B cell (primary cell): ENCODE measurements around the gene UCMA. TPM values are rescaled to one million over a fixed set of nuclear protein-coding genes. Genes with fewer than 3 reads are reported as not detected.
A peak's percentile ranks its signal among the peaks of the same experiment; 100 is the strongest.

Experiments
- ATAC-seq: fragments of 200-7000 bp; cut with Tn5 transposase; one replicate; pipeline ENCODE4 v1.10.0; 2021; ENCODE audit warnings: low read depth, mild to moderate bottlenecking, moderate number of reproducible peaks, moderate library complexity
- CTCF ChIA-PET: fragments of 350-600 bp; sonication (Branson Sonifier 250); formaldehyde crosslinking; loops from one replicate; lab custom pipeline; 2021; ENCODE audit warnings: antibody characterized with exemption, inconsistent platforms; lab: Charles Lee
- POLR2A ChIA-PET: fragments of 350-600 bp; sonication (Branson Sonifier 250); formaldehyde crosslinking; loops from one replicate; lab custom pipeline; 2021; ENCODE audit warnings: antibody characterized with exemption; lab: Charles Lee
- DNase-seq: peaks from one replicate; pipeline ENCODE4 v3.0.0; 2013
- H2AFZ ChIP-seq: 2 replicates; pipeline ENCODE4 v1.6.1; 2012; ENCODE audit warnings: mild to moderate bottlenecking, low read depth, low read length; ENCODE audit not compliant: insufficient read depth, poor library complexity, severe bottlenecking
- H3K27ac ChIP-seq, 2 donors: 1 replicate in 1 of 2; 2 replicates in 1 of 2; pipeline ENCODE4 v1.5.1; 2012 to 2013; ENCODE audit warnings: low read length in 2 of 2, mild to moderate bottlenecking in 2 of 2, moderate library complexity in 1 of 2
- H3K27me3 ChIP-seq, 4 experiments: fragments of 200-600 bp in 1 of 4; sonication (generic) in 1 of 4; replicated peaks in 1 of 4; 1 replicate in 2 of 4; 2 replicates in 2 of 4; pipeline versions ENCODE4 v1.6.1 to v1.7.0; 2013 to 2016; ENCODE audit warnings: low read length in 3 of 4, mild to moderate bottlenecking in 2 of 4, mixed read lengths in 1 of 4, moderate library complexity in 1 of 4; ENCODE audit not compliant: insufficient read depth in 4 of 4, control insufficient read depth in 3 of 4; ENCODE audit errors: control extremely low read depth in 1 of 4
- H3K36me3 ChIP-seq, 2 experiments: replicated peaks in 1 of 2; 1 replicate in 1 of 2; 2 replicates in 1 of 2; pipeline versions ENCODE4 v1.6.1 to v1.7.1; 2013; ENCODE audit warnings: low read length in 1 of 2; ENCODE audit not compliant: insufficient read depth in 2 of 2, control insufficient read depth in 1 of 2; ENCODE audit errors: control extremely low read depth in 1 of 2, extremely low read depth in 1 of 2
- H3K4me1 ChIP-seq, 2 donors: fragments of 200-600 bp in 1 of 2; sonication (generic) in 1 of 2; 1 replicate in 1 of 2; 2 replicates in 1 of 2; pipeline versions ENCODE4 v1.5.1 to v1.6.1; 2013 to 2017; ENCODE audit warnings: low read length in 2 of 2; ENCODE audit not compliant: control insufficient read depth in 2 of 2, insufficient read depth in 2 of 2
- H3K4me2 ChIP-seq: replicated peaks from 2 replicates; pipeline ENCODE3; 2012; ENCODE audit warnings: mild to moderate bottlenecking, low read depth, low read length; ENCODE audit not compliant: poor library complexity, severe bottlenecking
- H3K4me3 ChIP-seq, 5 experiments: fragments of 200-600 bp in 1 of 5; sonication (generic) in 1 of 5; 1 replicate in 3 of 5; 2 replicates in 2 of 5; pipeline versions ENCODE4 v1.5.1 to v1.7.0; 2011 to 2016; ENCODE audit warnings: low read length in 4 of 5, mild to moderate bottlenecking in 4 of 5, low read depth in 2 of 5, control low read depth in 1 of 5, moderate library complexity in 1 of 5; ENCODE audit not compliant: insufficient read depth in 1 of 5; ENCODE audit errors: control extremely low read depth in 1 of 5, extremely low read depth in 1 of 5
- H3K79me2 ChIP-seq: fragments of 200-600 bp; sonication (generic); one replicate; pipeline ENCODE4 v1.6.0; 2016; ENCODE audit warnings: low read length; ENCODE audit not compliant: control insufficient read depth, insufficient read depth
- H3K9ac ChIP-seq: fragments of 200-600 bp; sonication (generic); 2 replicates; pipeline ENCODE4 v1.6.1; 2017; ENCODE audit warnings: mild to moderate bottlenecking, low read length, moderate library complexity
- H3K9me3 ChIP-seq, 3 donors: one replicate each; pipeline versions ENCODE4 v1.6.1 to v1.7.1; 2013; ENCODE audit warnings: low read length in 2 of 3; ENCODE audit not compliant: control insufficient read depth in 2 of 3, insufficient read depth in 1 of 3; ENCODE audit errors: control extremely low read depth in 1 of 3
- H4K20me1 ChIP-seq: 2 replicates; pipeline ENCODE4 v1.6.0; 2012; ENCODE audit warnings: mild to moderate bottlenecking, low read length; ENCODE audit not compliant: insufficient read depth, control insufficient read depth, poor library complexity, severe bottlenecking
- H3K27ac Mint-ChIP-seq: one replicate; pipeline ENCODE4 v1.8.0; 2021; ENCODE audit warnings: mixed read lengths
- H3K27me3 Mint-ChIP-seq: one replicate; pipeline ENCODE4 v1.8.0; 2021; ENCODE audit warnings: mixed read lengths
- H3K4me1 Mint-ChIP-seq: one replicate; pipeline ENCODE4 v1.8.0; 2021; ENCODE audit warnings: mixed read lengths
- H3K4me3 Mint-ChIP-seq: one replicate; pipeline ENCODE4 v1.8.0; 2021; ENCODE audit warnings: mixed read lengths
- H3K9me3 Mint-ChIP-seq: one replicate; pipeline ENCODE4 v1.8.0; 2022; ENCODE audit warnings: mixed read lengths; ENCODE audit not compliant: insufficient read depth
- EZH2 ChIP-seq: IDR thresholded peaks from 2 replicates; pipeline ENCODE4 v1.6.1; 2012; ENCODE audit warnings: borderline replicate concordance, low read depth, mild to moderate bottlenecking, moderate library complexity, low read length; ENCODE audit not compliant: insufficient read depth, poor library complexity, severe bottlenecking
- WGBS: methylation state at CpG from one replicate; pipeline ENCODE4 v1.1.5; 2013; ENCODE audit warnings: missing lambda C conversion rate; ENCODE audit not compliant: insufficient coverage; 5-methylcytosine and 5-hydroxymethylcytosine counted together
- intact Hi-C: fragments of 100-400 bp; cut with micrococcal nuclease; formaldehyde crosslinking; loops from one replicate; pipeline ENCODE4 v1.10.0; 2022
- polyA plus RNA-seq: library from polyadenylated mRNA; depleted of rRNA; stranded (reverse); fragments of >200 nt; gene quantifications from 2 replicates; pipeline ENCODE4 v1.2.3, GENCODE V29; 2012
- total RNA-seq, 2 donors: library from RNA; stranded (reverse); fragments of 120-200 nt in 1 of 2; gene quantifications; 1 replicate in 1 of 2; 2 replicates in 1 of 2; pipeline versions ENCODE4 v1.2.3 to v1.2.4, GENCODE V29; 2013 to 2022
- TF ChIP-seq, protein P1 (sequence below): fragments of 200-600 bp; IDR thresholded peaks from one replicate; pipeline ENCODE4 v1.8.0; 2022; ENCODE audit warnings: antibody characterized with exemption, mild to moderate bottlenecking

The UCMA gene
- total and polyA plus RNA-seq, 2 donors (not counting 1 experiment from before 2014, with no cell fraction given): not detected

DNA sequence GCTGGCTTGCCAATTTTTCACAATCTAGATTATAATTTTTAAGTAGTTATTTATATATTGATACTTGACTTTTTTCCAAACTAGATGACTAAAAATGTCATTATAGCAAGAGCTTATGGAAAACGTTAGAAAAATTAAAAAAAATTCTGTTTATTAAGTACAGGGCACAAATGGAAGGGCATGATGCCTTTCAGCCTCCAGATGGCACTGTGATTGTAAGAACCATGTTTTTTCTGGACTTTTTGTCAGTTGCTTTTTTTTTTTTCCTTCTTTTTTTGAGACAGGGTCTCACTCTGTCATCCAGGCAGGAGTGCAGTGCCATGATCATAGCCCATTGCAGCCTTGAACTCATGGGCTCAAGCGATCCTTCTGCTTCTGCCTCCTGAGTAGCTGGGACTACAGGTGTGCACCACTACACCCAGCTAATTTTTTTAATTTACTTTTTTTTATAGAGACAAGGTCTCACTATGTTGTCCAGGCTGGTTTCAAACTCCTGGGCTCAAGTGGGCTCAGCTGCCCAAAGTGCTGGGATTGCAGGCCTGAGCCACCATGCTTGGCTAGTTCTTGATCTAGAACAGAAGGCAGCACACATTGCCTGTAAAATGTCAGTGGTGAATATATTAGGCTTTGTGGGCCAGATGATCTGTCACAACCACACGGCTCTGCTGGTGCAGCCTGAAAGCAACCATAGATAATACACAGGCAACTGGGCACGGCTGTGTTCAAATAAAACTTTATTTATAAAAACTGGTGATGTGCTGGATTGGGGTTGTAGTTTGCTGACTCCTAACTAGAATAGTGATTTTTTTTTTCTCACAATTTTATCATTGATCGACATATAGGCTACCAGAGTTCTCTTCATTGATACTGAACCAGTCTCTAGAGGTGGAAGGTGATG, 27.4 kb downstream of the UCMA start:
- intact Hi-C loops: no loop called here
- ChIA-PET POLR2A (no interaction called here), CTCF (interaction anchor here (0.7 to 2.6 kb wide), 8 partner anchors 12 to 178 kb away, joined by 3 to 13 read pairs (median 3); no protein-coding TSS in a partner anchor)
- Mint-ChIP-seq H3K4me3 (no peak overlapping the region), H3K27me3 (no peaks in the 10 kb centered on the region), H3K4me1 (no peaks in the 10 kb centered on the region), H3K9me3 (no peaks in the 10 kb centered on the region), H3K27ac (no peak overlapping the region)
- no CpG with 5 or more reads among the region's 5 CpGs for WGBS
- ATAC-seq (no peak), DNase-seq (no peak)
- H3K4me1 ChIP-seq: no peaks in the 10 kb centered on the region
- H4K20me1 ChIP-seq: no peaks in the 10 kb centered on the region
- H2AFZ ChIP-seq: no peak overlapping the region
- H3K9me3 ChIP-seq: no peaks in the 10 kb centered on the region
- no peak overlapping the region for H3K9ac ChIP-seq
- no peaks in the 10 kb centered on the region for H3K79me2 ChIP-seq
- no peak overlapping the region for H3K4me2 ChIP-seq
- H3K36me3 ChIP-seq: no peaks in the 10 kb centered on the region
- H3K27ac ChIP-seq: no peak overlapping the region
- no peak overlapping the region for H3K4me3 ChIP-seq
- H3K27me3 ChIP-seq: no peaks in the 10 kb centered on the region
- TF ChIP-seq EZH2: no peak
- TF ChIP-seq, protein P1, sequence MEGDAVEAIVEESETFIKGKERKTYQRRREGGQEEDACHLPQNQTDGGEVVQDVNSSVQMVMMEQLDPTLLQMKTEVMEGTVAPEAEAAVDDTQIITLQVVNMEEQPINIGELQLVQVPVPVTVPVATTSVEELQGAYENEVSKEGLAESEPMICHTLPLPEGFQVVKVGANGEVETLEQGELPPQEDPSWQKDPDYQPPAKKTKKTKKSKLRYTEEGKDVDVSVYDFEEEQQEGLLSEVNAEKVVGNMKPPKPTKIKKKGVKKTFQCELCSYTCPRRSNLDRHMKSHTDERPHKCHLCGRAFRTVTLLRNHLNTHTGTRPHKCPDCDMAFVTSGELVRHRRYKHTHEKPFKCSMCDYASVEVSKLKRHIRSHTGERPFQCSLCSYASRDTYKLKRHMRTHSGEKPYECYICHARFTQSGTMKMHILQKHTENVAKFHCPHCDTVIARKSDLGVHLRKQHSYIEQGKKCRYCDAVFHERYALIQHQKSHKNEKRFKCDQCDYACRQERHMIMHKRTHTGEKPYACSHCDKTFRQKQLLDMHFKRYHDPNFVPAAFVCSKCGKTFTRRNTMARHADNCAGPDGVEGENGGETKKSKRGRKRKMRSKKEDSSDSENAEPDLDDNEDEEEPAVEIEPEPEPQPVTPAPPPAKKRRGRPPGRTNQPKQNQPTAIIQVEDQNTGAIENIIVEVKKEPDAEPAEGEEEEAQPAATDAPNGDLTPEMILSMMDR: peak; percentile 34

DNA sequence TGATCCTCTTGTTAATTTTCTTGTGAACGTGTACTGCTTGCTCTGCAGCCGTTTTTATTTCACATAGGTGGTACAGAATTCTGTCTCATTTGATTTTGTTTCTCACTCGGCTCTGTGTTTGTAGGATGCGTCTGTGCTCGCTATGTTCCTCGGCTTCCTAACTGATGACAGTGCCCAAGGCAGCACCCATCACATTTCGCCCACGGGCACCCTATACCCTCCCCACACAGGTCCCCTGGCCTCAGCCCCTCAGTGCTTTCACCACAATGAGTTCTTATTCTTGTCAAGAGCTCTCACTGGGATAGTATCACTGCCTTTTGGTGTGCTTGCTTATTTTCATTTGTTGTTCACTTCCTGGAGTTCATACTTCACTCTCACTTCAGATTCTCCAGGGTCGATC, 28.1 kb downstream of the UCMA start:
- Mint-ChIP-seq H3K9me3 (no peaks in the 10 kb centered on the region), H3K4me3 (no peak overlapping the region), H3K4me1 (no peaks in the 10 kb centered on the region), H3K27ac (no peak overlapping the region), H3K27me3 (no peaks in the 10 kb centered on the region)
- no peak overlapping the region for H3K4me3 ChIP-seq
- ATAC-seq (no peak), DNase-seq (no peak)
- H3K27ac ChIP-seq: no peak overlapping the region
- H4K20me1 ChIP-seq: no peaks in the 10 kb centered on the region
- 96% methylated on average over 5 of the region's 9 CpGs for WGBS
- no peaks in the 10 kb centered on the region for H3K36me3 ChIP-seq
- no peaks in the 10 kb centered on the region for H3K27me3 ChIP-seq
- no peaks in the 10 kb centered on the region for H3K4me1 ChIP-seq
- no peaks in the 10 kb centered on the region for H3K9me3 ChIP-seq
- H3K79me2 ChIP-seq: no peaks in the 10 kb centered on the region
- TF ChIP-seq, protein P1: no peak
- TF ChIP-seq EZH2: no peak
- no peak overlapping the region for H3K9ac ChIP-seq
- H2AFZ ChIP-seq: no peak overlapping the region
- CTCF ChIA-PET: interaction anchor here (0.7 to 2.6 kb wide), 7 partner anchors 12 to 147 kb away, joined by 3 to 13 read pairs (median 3); no protein-coding TSS in a partner anchor
- POLR2A ChIA-PET: no interaction called here
- intact Hi-C loops: no loop called here
- H3K4me2 ChIP-seq: no peak overlapping the region
